GM23338 (cell line): Measurements from ENCODE around the gene SKIC8. TPM values are rescaled to one million over a fixed set of nuclear protein-coding genes. Genes with fewer than 3 reads are reported as not detected.

Experiments used
- ATAC-seq: fragments of 200-7000 bp; cut with Tn5 transposase; 3 replicates; pipeline ENCODE4 v1.9.1; 2020
- DNase-seq: peaks from one replicate; pipeline ENCODE4 v3.0.0-alpha.2; 2015; ENCODE audit warnings: low spot score
- H2AFZ ChIP-seq: fragments of 200-600 bp; sonication (generic); 2 replicates; pipeline ENCODE4 v1.8.0; 2016; ENCODE audit warnings: antibody characterized with exemption, mild to moderate bottlenecking, moderate library complexity
- H3F3A ChIP-seq: fragments of 200-600 bp; sonication (generic); replicated peaks from 2 replicates; pipeline ENCODE4 v1.8.0; 2017; ENCODE audit warnings: antibody characterized with exemption, mixed run types, low read depth
- H3K27ac ChIP-seq: fragments of 200-600 bp; sonication (generic); 2 replicates; pipeline ENCODE4 v1.6.1; 2016; ENCODE audit warnings: low read depth
- H3K27me3 ChIP-seq: fragments of 200-600 bp; sonication (generic); 2 replicates; pipeline ENCODE4 v1.8.0; 2016; ENCODE audit warnings: mild to moderate bottlenecking, mixed run types, moderate library complexity; ENCODE audit not compliant: insufficient read depth
- H3K36me3 ChIP-seq: fragments of 200-600 bp; sonication (generic); 2 replicates; pipeline ENCODE4 v1.8.0; 2016; ENCODE audit warnings: mild to moderate bottlenecking; ENCODE audit not compliant: insufficient read depth
- H3K4me1 ChIP-seq: fragments of 200-600 bp; sonication (generic); 2 replicates; pipeline ENCODE4 v1.8.0; 2016; ENCODE audit warnings: mild to moderate bottlenecking, moderate library complexity; ENCODE audit not compliant: insufficient read depth
- H3K4me2 ChIP-seq: fragments of 200-600 bp; sonication (generic); 2 replicates; pipeline ENCODE4 v1.7.1; 2017; ENCODE audit warnings: mixed run types
- H3K4me3 ChIP-seq: fragments of 200-600 bp; sonication (generic); 2 replicates; pipeline ENCODE4 v1.6.1; 2016; ENCODE audit warnings: mixed run types
- H3K79me2 ChIP-seq: fragments of 200-600 bp; sonication (generic); replicated peaks from 2 replicates; pipeline ENCODE4 v1.8.0; 2017; ENCODE audit warnings: mild to moderate bottlenecking; ENCODE audit not compliant: insufficient read depth
- H3K9me2 ChIP-seq: fragments of 200-600 bp; sonication (generic); 2 replicates; pipeline ENCODE4 v1.8.0; 2017; ENCODE audit not compliant: insufficient read depth
- H4K20me1 ChIP-seq: fragments of 200-600 bp; sonication (generic); replicated peaks from 2 replicates; pipeline ENCODE4 v1.8.0; 2017; ENCODE audit warnings: mild to moderate bottlenecking; ENCODE audit not compliant: insufficient read depth
- H3K27ac Mint-ChIP-seq: 2 replicates; pipeline ENCODE4 v1.8.0; 2020; ENCODE audit warnings: inconsistent platforms, mild to moderate bottlenecking, moderate library complexity, mixed read lengths
- H3K27me3 Mint-ChIP-seq: 3 replicates; pipeline ENCODE4 v1.8.0; 2022; ENCODE audit warnings: low read depth, mild to moderate bottlenecking, moderate library complexity, mixed read lengths, inconsistent platforms; ENCODE audit not compliant: insufficient read depth, poor library complexity
- H3K36me3 Mint-ChIP-seq: 3 replicates; pipeline ENCODE4 v1.8.0; 2021; ENCODE audit warnings: low read depth, mild to moderate bottlenecking, inconsistent platforms, moderate library complexity, mixed read lengths
- H3K4me1 Mint-ChIP-seq: 3 replicates; pipeline ENCODE4 v1.8.0; 2020; ENCODE audit warnings: mild to moderate bottlenecking, inconsistent platforms, mixed read lengths
- H3K4me3 Mint-ChIP-seq: 3 replicates; pipeline ENCODE4 v1.8.0; 2021; ENCODE audit warnings: moderate library complexity, mild to moderate bottlenecking, inconsistent platforms, mixed read lengths
- H3K9me3 Mint-ChIP-seq: 3 replicates; pipeline ENCODE4 v1.8.0; 2020; ENCODE audit warnings: moderate library complexity, mild to moderate bottlenecking, inconsistent platforms, mixed read lengths
- EZH2 ChIP-seq: fragments of 200-600 bp; sonication (generic); IDR thresholded peaks from one replicate; pipeline ENCODE4 v1.8.0; 2017; ENCODE audit warnings: antibody characterized with exemption, mild to moderate bottlenecking, low read depth; ENCODE audit not compliant: unreplicated experiment
- EZH2phosphoT487 ChIP-seq: fragments of 200-600 bp; sonication (generic); IDR thresholded peaks from one replicate; pipeline ENCODE4 v1.8.1; 2018; ENCODE audit warnings: antibody characterized with exemption; ENCODE audit not compliant: unreplicated experiment
- JUNB ChIP-seq: IDR thresholded peaks from one replicate; pipeline ENCODE4 v1.6.1; 2016; ENCODE audit warnings: antibody characterized with exemption; ENCODE audit not compliant: unreplicated experiment
- STAT1 ChIP-seq: IDR thresholded peaks from one replicate; pipeline ENCODE4 v1.6.1; 2016; ENCODE audit warnings: antibody characterized with exemption; ENCODE audit not compliant: unreplicated experiment
- polyA plus RNA-seq: library from polyadenylated mRNA; unstranded; fragments of >200 nt; fragmentation: Nextera tagmentation; extraction: Ambion mirVana; gene quantifications from 2 replicates; pipeline ENCODE4 v1.2.1, GENCODE V29; 2016
- total RNA-seq: library from RNA; depleted of rRNA; stranded (reverse); fragments of >200 nt; shearing (Covaris generic); gene quantifications from 2 replicates; pipeline ENCODE4 v1.2.3, GENCODE V29; 2014
- TF ChIP-seq, protein P1 (sequence below): fragments of 250-450 bp; sonication (Bioruptor Pico); IDR thresholded peaks from 2 replicates; pipeline ENCODE4 v1.5.0; 2020; ENCODE audit warnings: mild to moderate bottlenecking, moderate library complexity
- TF ChIP-seq, protein P2 (sequence below), 2 experiments: fragments of 200-600 bp in 1 of 2; sonication (generic) in 1 of 2; conservative IDR thresholded peaks; 2 replicates each; pipeline versions ENCODE4 v1.5.1 to v1.6.1; 2016 to 2017; ENCODE audit warnings: antibody characterized with exemption in 2 of 2, low read depth in 2 of 2, mild to moderate bottlenecking in 2 of 2, moderate library complexity in 1 of 2
- TF ChIP-seq, protein P3 (sequence below): IDR thresholded peaks from one replicate; pipeline ENCODE4 v1.6.1; 2018; ENCODE audit warnings: antibody characterized with exemption; ENCODE audit not compliant: unreplicated experiment

The SKIC8 gene
- total and polyA plus RNA-seq, 2 experiments from 2014 or later = 59.4 to 73.8 TPM

DNA sequence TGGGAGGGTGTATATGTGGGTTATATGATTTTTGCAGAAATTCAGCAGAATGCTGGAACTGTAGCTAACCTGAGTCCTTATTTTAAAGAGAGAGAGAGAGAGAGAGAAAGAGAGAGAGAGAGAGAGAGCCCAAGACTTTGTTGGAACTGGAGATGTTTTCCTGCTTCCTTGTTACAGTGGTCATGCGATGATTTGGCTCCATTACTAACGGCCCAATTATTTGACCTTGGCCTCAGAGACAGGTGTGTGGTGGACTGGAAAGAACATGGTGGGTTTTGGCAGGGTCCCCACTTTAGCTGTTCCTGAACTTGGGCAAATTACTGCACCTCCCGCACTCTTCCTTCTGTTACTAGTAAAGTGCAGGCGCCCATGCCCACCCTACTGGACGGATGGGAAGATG lies 50.3 kb downstream of the SKIC8 start (continued):
- TF ChIP-seq, protein P1, sequence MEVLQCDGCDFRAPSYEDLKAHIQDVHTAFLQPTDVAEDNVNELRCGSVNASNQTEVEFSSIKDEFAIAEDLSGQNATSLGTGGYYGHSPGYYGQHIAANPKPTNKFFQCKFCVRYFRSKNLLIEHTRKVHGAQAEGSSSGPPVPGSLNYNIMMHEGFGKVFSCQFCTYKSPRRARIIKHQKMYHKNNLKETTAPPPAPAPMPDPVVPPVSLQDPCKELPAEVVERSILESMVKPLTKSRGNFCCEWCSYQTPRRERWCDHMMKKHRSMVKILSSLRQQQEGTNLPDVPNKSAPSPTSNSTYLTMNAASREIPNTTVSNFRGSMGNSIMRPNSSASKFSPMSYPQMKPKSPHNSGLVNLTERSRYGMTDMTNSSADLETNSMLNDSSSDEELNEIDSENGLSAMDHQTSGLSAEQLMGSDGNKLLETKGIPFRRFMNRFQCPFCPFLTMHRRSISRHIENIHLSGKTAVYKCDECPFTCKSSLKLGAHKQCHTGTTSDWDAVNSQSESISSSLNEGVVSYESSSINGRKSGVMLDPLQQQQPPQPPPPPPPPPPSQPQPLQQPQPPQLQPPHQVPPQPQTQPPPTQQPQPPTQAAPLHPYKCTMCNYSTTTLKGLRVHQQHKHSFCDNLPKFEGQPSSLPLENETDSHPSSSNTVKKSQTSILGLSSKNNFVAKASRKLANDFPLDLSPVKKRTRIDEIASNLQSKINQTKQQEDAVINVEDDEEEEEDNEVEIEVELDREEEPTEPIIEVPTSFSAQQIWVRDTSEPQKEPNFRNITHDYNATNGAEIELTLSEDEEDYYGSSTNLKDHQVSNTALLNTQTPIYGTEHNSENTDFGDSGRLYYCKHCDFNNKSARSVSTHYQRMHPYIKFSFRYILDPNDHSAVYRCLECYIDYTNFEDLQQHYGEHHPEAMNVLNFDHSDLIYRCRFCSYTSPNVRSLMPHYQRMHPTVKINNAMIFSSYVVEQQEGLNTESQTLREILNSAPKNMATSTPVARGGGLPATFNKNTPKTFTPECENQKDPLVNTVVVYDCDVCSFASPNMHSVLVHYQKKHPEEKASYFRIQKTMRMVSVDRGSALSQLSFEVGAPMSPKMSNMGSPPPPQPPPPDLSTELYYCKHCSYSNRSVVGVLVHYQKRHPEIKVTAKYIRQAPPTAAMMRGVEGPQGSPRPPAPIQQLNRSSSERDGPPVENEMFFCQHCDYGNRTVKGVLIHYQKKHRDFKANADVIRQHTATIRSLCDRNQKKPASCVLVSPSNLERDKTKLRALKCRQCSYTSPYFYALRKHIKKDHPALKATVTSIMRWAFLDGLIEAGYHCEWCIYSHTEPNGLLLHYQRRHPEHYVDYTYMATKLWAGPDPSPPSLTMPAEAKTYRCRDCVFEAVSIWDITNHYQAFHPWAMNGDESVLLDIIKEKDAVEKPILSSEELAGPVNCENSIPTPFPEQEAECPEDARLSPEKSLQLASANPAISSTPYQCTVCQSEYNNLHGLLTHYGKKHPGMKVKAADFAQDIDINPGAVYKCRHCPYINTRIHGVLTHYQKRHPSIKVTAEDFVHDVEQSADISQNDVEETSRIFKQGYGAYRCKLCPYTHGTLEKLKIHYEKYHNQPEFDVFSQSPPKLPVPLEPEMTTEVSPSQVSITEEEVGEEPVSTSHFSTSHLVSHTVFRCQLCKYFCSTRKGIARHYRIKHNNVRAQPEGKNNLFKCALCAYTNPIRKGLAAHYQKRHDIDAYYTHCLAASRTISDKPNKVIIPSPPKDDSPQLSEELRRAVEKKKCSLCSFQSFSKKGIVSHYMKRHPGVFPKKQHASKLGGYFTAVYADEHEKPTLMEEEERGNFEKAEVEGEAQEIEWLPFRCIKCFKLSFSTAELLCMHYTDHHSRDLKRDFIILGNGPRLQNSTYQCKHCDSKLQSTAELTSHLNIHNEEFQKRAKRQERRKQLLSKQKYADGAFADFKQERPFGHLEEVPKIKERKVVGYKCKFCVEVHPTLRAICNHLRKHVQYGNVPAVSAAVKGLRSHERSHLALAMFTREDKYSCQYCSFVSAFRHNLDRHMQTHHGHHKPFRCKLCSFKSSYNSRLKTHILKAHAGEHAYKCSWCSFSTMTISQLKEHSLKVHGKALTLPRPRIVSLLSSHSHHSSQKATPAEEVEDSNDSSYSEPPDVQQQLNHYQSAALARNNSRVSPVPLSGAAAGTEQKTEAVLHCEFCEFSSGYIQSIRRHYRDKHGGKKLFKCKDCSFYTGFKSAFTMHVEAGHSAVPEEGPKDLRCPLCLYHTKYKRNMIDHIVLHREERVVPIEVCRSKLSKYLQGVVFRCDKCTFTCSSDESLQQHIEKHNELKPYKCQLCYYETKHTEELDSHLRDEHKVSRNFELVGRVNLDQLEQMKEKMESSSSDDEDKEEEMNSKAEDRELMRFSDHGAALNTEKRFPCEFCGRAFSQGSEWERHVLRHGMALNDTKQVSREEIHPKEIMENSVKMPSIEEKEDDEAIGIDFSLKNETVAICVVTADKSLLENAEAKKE (CRISPR knock-in tag) = no peak

DNA sequence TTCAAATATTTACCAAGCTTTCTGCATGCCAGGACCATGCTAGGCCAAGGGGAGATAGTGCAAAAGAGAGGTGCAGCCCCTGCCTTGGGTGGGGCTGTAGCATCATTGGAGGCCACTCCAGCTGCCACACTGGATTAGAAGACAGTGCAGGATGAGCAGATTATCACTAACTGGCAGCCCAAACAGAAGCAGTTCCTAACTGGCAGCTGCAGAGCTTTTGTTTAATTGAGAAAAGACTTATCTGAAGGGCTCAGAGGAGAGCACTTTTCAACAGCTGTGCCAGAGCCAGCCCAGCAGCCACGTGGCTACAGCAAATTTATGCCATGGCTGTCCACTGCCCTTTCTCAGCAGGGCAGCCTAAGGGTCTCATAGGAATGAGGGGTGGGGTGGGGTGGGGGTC lies 51.5 kb downstream of the SKIC8 start:
- DNase-seq (no peak), ATAC-seq (no peak)
- no peaks in the 10 kb centered on the region for H4K20me1 ChIP-seq
- H3K4me3 ChIP-seq = no peak overlapping the region
- Mint-ChIP-seq H3K4me1 (peaks cover 15% of the 10 kb centered on the region; the same call in 2 of the 3 replicates), H3K27me3 (peaks cover 2% of the 10 kb centered on the region), H3K4me3 (no peak overlapping the region), H3K27ac (no peak overlapping the region), H3K9me3 (peaks cover 9% of the 10 kb centered on the region; the same call in 2 of the 3 replicates), H3K36me3 (no peaks in the 10 kb centered on the region)
- H3K27ac ChIP-seq = no peak overlapping the region
- peaks cover 12% of the 10 kb centered on the region for H3K4me1 ChIP-seq
- no peaks in the 10 kb centered on the region for H3K36me3 ChIP-seq
- H3F3A ChIP-seq = no peaks in the 10 kb centered on the region
- no peaks in the 10 kb centered on the region for H3K27me3 ChIP-seq
- no peak overlapping the region for H2AFZ ChIP-seq
- H3K79me2 ChIP-seq = no peaks in the 10 kb centered on the region
- H3K4me2 ChIP-seq = no peak overlapping the region
- H3K9me2 ChIP-seq = no peaks in the 10 kb centered on the region
- TF ChIP-seq JUNB (no peak), STAT1 (no peak), EZH2 (no peak), EZH2phosphoT487 (no peak)
- TF ChIP-seq, protein P2, sequence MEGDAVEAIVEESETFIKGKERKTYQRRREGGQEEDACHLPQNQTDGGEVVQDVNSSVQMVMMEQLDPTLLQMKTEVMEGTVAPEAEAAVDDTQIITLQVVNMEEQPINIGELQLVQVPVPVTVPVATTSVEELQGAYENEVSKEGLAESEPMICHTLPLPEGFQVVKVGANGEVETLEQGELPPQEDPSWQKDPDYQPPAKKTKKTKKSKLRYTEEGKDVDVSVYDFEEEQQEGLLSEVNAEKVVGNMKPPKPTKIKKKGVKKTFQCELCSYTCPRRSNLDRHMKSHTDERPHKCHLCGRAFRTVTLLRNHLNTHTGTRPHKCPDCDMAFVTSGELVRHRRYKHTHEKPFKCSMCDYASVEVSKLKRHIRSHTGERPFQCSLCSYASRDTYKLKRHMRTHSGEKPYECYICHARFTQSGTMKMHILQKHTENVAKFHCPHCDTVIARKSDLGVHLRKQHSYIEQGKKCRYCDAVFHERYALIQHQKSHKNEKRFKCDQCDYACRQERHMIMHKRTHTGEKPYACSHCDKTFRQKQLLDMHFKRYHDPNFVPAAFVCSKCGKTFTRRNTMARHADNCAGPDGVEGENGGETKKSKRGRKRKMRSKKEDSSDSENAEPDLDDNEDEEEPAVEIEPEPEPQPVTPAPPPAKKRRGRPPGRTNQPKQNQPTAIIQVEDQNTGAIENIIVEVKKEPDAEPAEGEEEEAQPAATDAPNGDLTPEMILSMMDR (conservative IDR thresholded peaks at IDR 0.05; ENCODE audit: low read depth in 2 of 2) = no peak
- TF ChIP-seq, protein P3, sequence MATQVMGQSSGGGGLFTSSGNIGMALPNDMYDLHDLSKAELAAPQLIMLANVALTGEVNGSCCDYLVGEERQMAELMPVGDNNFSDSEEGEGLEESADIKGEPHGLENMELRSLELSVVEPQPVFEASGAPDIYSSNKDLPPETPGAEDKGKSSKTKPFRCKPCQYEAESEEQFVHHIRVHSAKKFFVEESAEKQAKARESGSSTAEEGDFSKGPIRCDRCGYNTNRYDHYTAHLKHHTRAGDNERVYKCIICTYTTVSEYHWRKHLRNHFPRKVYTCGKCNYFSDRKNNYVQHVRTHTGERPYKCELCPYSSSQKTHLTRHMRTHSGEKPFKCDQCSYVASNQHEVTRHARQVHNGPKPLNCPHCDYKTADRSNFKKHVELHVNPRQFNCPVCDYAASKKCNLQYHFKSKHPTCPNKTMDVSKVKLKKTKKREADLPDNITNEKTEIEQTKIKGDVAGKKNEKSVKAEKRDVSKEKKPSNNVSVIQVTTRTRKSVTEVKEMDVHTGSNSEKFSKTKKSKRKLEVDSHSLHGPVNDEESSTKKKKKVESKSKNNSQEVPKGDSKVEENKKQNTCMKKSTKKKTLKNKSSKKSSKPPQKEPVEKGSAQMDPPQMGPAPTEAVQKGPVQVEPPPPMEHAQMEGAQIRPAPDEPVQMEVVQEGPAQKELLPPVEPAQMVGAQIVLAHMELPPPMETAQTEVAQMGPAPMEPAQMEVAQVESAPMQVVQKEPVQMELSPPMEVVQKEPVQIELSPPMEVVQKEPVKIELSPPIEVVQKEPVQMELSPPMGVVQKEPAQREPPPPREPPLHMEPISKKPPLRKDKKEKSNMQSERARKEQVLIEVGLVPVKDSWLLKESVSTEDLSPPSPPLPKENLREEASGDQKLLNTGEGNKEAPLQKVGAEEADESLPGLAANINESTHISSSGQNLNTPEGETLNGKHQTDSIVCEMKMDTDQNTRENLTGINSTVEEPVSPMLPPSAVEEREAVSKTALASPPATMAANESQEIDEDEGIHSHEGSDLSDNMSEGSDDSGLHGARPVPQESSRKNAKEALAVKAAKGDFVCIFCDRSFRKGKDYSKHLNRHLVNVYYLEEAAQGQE = no peak
